Epithelial cell of proximal tubule (primary cell): ENCODE measurements around the gene DPT. TPM values are rescaled to one million over a fixed set of nuclear protein-coding genes. Genes with fewer than 3 reads are reported as not detected.

Experiments used
- DNase-seq: peaks from one replicate; pipeline ENCODE4 v3.0.0-alpha.2; 2011; ENCODE audit warnings: low read depth
- H3K4me3 ChIP-seq: 2 replicates; pipeline ENCODE4 v1.5.1; 2011; ENCODE audit warnings: low read depth, mild to moderate bottlenecking, low read length
- CTCF ChIP-seq: conservative IDR thresholded peaks from 2 replicates; pipeline ENCODE4 v1.5.1; 2012; ENCODE audit warnings: low read depth, mild to moderate bottlenecking, low read length
- total RNA-seq: library from RNA; depleted of rRNA; stranded (reverse); fragments of >200 nt; gene quantifications from 2 replicates; pipeline ENCODE4 v1.2.3, GENCODE V29; 2015

The DPT gene
- total RNA-seq, 1 donor from 2014 or later, result not detected

DNA sequence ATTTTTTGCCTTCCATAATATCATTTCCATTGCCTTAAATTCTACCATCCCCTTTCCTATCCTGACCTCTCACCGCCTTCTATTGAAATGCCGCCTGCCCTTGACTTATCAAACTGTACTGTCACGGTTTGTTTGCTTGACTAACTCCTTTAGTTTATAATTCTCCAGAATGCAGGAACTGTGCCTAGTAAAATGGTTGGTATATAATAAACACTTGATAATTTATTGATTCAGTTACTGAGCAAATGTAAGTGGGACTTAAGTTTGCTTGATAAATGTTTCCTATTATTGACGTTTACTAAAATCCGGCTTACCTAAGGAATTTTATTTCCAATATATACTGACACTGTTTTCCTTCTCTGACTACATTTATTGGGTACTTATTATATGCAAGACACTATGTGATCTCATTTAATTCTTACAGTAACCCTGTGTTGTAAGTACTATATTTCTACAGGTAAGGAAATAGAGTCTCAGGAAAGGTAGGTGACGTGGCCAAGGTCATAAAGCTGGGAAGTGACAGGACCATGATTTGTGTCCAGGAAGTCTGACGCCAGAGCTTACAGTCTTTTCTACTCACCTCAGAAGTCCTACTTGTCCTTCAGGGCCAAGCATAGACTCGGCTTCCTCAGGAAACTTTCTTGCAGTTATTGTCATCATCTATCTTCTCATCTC lies 35.7 kb downstream of the DPT start:
- no peak for TF ChIP-seq CTCF
- DNase-seq, result no peak
- no peak overlapping the region for H3K4me3 ChIP-seq

DNA sequence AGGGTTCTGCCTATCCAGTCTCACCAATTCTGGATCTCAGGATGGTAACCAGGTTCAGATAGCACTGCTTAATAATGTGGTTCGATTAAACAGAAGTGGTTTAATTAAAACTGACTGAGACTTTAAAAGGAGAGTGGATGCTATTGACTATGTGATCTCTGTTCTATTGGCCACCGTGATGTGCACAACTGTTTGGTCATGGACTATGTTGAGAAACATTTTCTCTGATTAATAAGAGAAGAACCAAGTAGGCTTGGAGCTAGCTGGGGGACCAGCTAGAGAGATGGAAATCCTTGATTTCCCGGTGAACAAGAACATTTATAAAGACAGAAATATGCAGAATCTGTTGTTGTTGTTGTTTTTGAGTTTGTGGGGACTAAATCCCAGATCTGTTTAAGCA lies 36.5 kb downstream of the DPT start:
- TF ChIP-seq CTCF, result no peak
- no peak overlapping the region for H3K4me3 ChIP-seq

DNA sequence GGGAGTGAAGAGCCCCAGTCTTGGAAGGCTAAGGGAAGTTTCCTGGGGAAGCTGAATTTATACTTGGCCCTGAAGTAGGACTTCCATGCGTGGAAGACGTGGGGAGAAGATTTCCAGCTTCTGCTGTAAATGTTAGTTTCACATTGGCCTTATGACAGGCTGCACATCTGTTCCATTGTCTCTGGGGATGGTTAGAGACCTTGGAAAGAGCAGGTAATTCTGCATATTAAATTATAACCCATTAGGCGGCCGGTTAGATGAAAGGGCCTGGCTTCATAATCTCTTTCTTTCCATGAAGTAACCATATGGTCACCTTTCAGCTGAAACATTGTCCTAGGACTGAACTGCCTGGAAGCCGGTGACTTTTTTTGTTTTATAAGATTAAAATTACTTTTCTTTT lies 37.5 kb downstream of the DPT start:
- no peak for DNase-seq
- TF ChIP-seq CTCF, result no peak
- no peak overlapping the region for H3K4me3 ChIP-seq

More for the DNA sequence above, 36.5 kb downstream of the DPT start:
- no peak for DNase-seq

DNA sequence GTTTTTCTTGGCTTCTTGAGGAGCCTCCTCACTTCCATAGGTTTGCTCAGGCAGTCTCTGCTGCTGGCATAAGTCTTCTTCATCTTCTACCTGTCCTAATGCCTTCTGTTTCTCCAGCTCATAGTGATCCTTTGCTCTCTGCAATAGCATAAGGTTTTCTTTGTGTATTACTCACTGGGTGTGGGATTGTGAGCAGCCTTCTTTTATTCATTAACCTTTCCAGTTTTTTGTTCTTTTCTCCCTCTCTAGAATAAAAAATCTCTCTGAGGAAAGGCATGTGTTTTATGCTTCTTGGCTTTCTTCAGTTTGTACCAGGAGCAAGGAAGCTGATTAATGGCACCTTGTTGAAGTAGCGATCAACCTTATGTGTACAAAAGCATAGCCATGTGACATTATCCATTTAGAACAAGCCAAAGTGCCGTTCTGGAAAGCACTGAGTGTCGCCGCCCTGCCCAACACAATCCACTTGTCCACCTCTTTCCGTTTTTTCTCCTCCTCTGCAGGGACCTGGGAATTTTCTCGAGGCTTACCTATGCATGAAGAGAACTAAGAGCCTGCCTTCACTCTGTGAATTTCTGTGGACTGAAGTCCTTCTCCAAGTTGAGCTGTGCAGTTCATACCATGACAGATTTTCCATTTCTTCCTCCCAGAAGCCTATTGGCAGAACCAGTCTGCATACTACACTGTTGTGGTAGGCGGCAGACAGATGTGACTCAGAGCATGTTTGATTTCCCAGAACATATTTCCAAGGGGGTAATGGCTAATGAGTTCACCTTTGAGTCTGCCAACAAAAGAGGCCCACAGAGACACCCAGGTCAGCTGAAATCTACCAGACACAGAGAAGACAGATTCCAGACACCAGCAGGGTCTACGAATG lies 39.0 kb downstream of the DPT start:
- DNase-seq, result no peak
- no peak overlapping the region for H3K4me3 ChIP-seq
- no peak for TF ChIP-seq CTCF

DNA sequence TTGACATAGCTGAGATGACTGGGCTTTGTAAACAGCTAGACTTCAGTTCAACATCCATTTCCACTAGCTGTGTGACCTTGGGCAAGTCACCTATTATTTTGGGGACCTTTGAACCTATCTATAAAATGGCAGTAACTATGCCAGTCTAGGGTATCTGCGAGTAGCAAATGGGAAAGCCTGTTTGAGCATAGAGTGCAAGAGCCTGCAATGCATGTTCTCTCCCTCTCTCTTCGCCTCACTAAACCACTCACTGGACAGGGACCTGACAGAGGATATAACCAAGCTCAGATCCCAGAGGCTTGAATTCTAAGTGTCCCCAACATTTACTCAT lies 39.7 kb downstream of the DPT start:
- no peak for DNase-seq
- no peak overlapping the region for H3K4me3 ChIP-seq
- TF ChIP-seq CTCF, result no peak

- no peak for DNase-seq
- H3K4me3 ChIP-seq, result no peak overlapping the region
- no peak for TF ChIP-seq CTCF
These were observed 40.2 kb downstream of the DPT start for GRCh38 chr1:168688644-168689326.
